ENCODE results near the gene B9D2.
"Not testable (repeated sequence)": the region's sequence is repeated elsewhere in the genome, so short reads cannot be mapped to it uniquely, and the experiment has no call there.

Gene B9D2

GRCh38 chr19:41363753-41364523 lies at the start of gene B9D2:
B9D2 (minus strand) TSS chr19:41364149; CDS start chr19:41363519, 630 bp downstream.
- DNase-seq, result peak; percentile 99

GRCh38 chr19:41412953-41413352 lies 49.0 kb upstream of the B9D2 start:
- DNase-seq, result no peak

GRCh38 chr19:41411968-41412265 lies 48.0 kb upstream of the B9D2 start:
- DNase-seq, result no peak

GRCh38 chr19:41411100-41411967 lies 47.4 kb upstream of the B9D2 start:
- no peak for DNase-seq

GRCh38 chr19:41410336-41411054 lies 46.5 kb upstream of the B9D2 start:
- DNase-seq, result no peak

- DNase-seq, result no peak
Measured at GRCh38 chr19:41409288-41409687, 45.3 kb upstream of the B9D2 start.

- DNase-seq, result not testable (repeated sequence)
Measured at GRCh38 chr19:41408846-41409245, 44.9 kb upstream of the B9D2 start.

GRCh38 chr19:41408256-41408655 lies 44.3 kb upstream of the B9D2 start:
- peak; percentile 37 for DNase-seq

GRCh38 chr19:41407271-41407670 lies 43.3 kb upstream of the B9D2 start:
- DNase-seq, result no peak

GRCh38 chr19:41405776-41406175 lies 41.8 kb upstream of the B9D2 start:
- no peak for DNase-seq

- no peak for DNase-seq
Measured at GRCh38 chr19:41403181-41403970, 39.4 kb upstream of the B9D2 start.

- no peak for DNase-seq
Measured at GRCh38 chr19:41402010-41402409, 38.1 kb upstream of the B9D2 start.

GRCh38 chr19:41401483-41401882 lies 37.5 kb upstream of the B9D2 start:
- DNase-seq, result no peak

GRCh38 chr19:41399525-41399924 lies 35.6 kb upstream of the B9D2 start:
- DNase-seq, result no peak

- DNase-seq, result no peak
Measured at GRCh38 chr19:41399091-41399490, 35.1 kb upstream of the B9D2 start.

- DNase-seq, result peak; percentile 32
Measured at GRCh38 chr19:41398598-41398997, 34.6 kb upstream of the B9D2 start.

- peak; percentile 32 for DNase-seq
Measured at GRCh38 chr19:41398050-41398418, 34.1 kb upstream of the B9D2 start.

- peak; percentile 100 for DNase-seq
Measured at GRCh38 chr19:41397086-41398049, 33.4 kb upstream of the B9D2 start, which contains the start of the genes BCKDHA and EXOSC5. BCKDHA (plus strand) TSS chr19:41397818; CDS start chr19:41397828, 10 bp downstream. EXOSC5 (minus strand) TSS chr19:41397359; CDS start chr19:41397328, 31 bp downstream.

- DNase-seq, result no peak
Measured at GRCh38 chr19:41395355-41395754, 31.4 kb upstream of the B9D2 start.

- DNase-seq, result no peak
Measured at GRCh38 chr19:41392775-41393174, 28.8 kb upstream of the B9D2 start.

GRCh38 chr19:41391618-41392017 lies 27.7 kb upstream of the B9D2 start:
- DNase-seq, result no peak
